ENCODE data around the gene RHOD.

DNA sequence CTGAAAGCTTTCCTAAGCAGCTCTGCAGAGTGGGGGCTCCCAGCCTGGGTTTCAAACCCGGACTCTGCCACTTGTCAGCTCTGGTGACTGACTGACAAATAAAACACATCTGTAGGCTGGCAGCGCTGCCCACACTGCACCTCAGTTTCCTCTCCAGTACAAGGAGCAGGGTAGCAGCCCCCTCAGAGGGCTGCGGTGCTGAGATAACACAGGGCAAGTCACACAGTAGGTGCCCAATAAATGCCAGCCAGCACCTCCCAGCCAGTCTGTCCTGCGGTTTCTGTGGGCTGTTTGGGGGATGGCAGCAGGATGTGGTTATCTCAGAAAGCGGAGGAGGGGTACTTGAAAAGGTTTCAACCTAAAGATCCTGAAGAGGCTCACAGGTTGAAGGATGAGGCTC, 32.2 kb upstream of the RHOD start:
- no peak for TF ChIP-seq EP300 (IDR thresholded peaks at IDR 0.05; ENCODE audit: borderline replicate concordance in 1 of 2, low read depth in 2 of 2, low read length in 2 of 2)
- TF ChIP-seq EZH2 (IDR thresholded peaks at IDR 0.05; ENCODE audit: low read depth, low read length, severe bottlenecking): no peak

Measured in H1 (cell line).